Osteocyte (in vitro differentiated cells): ENCODE results near the gene CENPW. TPM values are rescaled to one million over a fixed set of nuclear protein-coding genes. Genes with fewer than 3 reads are reported as not detected.

Experiments used
- DNase-seq: peaks from one replicate; pipeline ENCODE4 v3.0.0; 2021; ENCODE audit warnings: mixed read lengths; ENCODE audit not compliant: unreplicated experiment; ENCODE audit errors: extremely low spot score
- H3K27ac Mint-ChIP-seq: one replicate; pipeline ENCODE4 v1.8.0; 2021; ENCODE audit warnings: mild to moderate bottlenecking, mixed read lengths; ENCODE audit not compliant: unreplicated experiment
- H3K27me3 Mint-ChIP-seq: one replicate; pipeline ENCODE4 v1.8.0; 2021; ENCODE audit warnings: mixed read lengths; ENCODE audit not compliant: unreplicated experiment
- H3K36me3 Mint-ChIP-seq: one replicate; pipeline ENCODE4 v1.8.0; 2021; ENCODE audit warnings: mixed read lengths; ENCODE audit not compliant: unreplicated experiment
- H3K4me1 Mint-ChIP-seq: one replicate; pipeline ENCODE4 v1.8.0; 2021; ENCODE audit warnings: mixed read lengths; ENCODE audit not compliant: unreplicated experiment
- H3K4me3 Mint-ChIP-seq: one replicate; pipeline ENCODE4 v1.8.0; 2021; ENCODE audit warnings: mild to moderate bottlenecking, moderate library complexity, mixed read lengths; ENCODE audit not compliant: unreplicated experiment
- H3K9me3 Mint-ChIP-seq: one replicate; pipeline ENCODE4 v1.8.0; 2021; ENCODE audit warnings: mixed read lengths; ENCODE audit not compliant: unreplicated experiment
- total RNA-seq: library from RNA; stranded (reverse); gene quantifications from 2 replicates; pipeline ENCODE4 v1.2.1, GENCODE V29; 2021
- TF ChIP-seq, protein P1 (sequence below): fragments of 200-600 bp; sonication (generic); IDR thresholded peaks from 2 replicates; pipeline ENCODE4 v1.5.0; 2021; ENCODE audit warnings: antibody characterized with exemption, mild to moderate bottlenecking, moderate library complexity

CENPW gene
- total RNA-seq, 1 donor from 2014 or later = 11.4 TPM

DNA sequence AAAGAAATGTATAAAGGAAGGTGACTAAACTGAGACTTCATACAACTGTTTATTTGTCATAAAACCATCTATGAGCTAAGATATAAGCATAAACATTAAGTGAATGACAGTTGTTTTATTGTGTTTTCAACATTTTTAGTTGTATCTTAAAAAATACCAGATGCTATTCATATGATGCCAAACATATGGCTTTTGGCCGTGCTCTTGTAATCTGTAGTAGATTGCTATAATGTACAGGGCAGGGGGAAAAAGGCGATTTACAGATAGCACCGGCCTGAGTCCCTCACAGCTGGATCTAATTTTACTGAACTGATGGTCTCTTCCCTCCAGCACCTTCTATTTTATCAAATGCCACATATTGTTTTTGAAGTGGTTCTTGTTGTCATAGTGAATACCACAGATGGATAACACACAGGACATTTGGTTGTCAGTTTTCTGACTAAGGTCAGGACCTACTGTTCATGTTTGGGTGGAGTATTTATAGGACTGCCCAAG, 48.2 kb downstream of the CENPW start:
- Mint-ChIP-seq H3K9me3 (peaks cover 27% of the 10 kb centered on the region), H3K27ac (no peak overlapping the region), H3K27me3 (peaks cover 2% of the 10 kb centered on the region), H3K4me3 (no peak overlapping the region), H3K36me3 (peaks cover 3% of the 10 kb centered on the region), H3K4me1 (no peaks in the 10 kb centered on the region)
- TF ChIP-seq, protein P1, sequence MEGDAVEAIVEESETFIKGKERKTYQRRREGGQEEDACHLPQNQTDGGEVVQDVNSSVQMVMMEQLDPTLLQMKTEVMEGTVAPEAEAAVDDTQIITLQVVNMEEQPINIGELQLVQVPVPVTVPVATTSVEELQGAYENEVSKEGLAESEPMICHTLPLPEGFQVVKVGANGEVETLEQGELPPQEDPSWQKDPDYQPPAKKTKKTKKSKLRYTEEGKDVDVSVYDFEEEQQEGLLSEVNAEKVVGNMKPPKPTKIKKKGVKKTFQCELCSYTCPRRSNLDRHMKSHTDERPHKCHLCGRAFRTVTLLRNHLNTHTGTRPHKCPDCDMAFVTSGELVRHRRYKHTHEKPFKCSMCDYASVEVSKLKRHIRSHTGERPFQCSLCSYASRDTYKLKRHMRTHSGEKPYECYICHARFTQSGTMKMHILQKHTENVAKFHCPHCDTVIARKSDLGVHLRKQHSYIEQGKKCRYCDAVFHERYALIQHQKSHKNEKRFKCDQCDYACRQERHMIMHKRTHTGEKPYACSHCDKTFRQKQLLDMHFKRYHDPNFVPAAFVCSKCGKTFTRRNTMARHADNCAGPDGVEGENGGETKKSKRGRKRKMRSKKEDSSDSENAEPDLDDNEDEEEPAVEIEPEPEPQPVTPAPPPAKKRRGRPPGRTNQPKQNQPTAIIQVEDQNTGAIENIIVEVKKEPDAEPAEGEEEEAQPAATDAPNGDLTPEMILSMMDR = no peak
- no peak for DNase-seq

DNA sequence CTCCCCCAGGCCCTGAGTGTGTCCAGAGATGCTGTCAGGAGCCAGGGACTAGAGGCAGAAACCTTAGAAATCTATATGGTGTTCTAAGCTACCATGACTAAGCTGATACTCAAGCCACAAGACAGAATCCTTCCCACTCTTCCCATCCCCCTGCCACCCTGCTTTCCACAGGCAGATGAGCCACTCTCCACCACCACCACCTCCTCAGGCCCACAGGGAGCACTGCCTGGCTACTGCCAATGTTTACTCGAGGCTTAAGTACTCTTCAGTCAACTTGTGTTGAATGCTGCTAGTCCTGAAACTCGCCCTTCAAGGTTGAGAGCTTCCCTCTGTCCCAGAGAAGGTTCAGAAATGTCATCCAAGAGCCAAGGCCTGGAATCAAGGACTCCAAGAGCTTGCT, 56.2 kb downstream of the CENPW start:
- peaks cover 10% of the 10 kb centered on the region for H3K9me3 Mint-ChIP-seq
- TF ChIP-seq, protein P1 = no peak
- H3K27ac Mint-ChIP-seq = no peak overlapping the region

More for the DNA sequence above, 56.2 kb downstream of the CENPW start:
- H3K27me3 Mint-ChIP-seq = peaks cover 4% of the 10 kb centered on the region
- no peak overlapping the region for H3K4me3 Mint-ChIP-seq
- DNase-seq = no peak
- H3K36me3 Mint-ChIP-seq = no peaks in the 10 kb centered on the region
- H3K4me1 Mint-ChIP-seq = no peaks in the 10 kb centered on the region
